Left cardiac atrium (tissue), 4 donors: ENCODE measurements around the gene MCMBP. TPM values are rescaled to one million over a fixed set of nuclear protein-coding genes. Genes with fewer than 3 reads are reported as not detected.
"Not testable (repeated sequence)": the region's sequence is repeated elsewhere in the genome, so short reads cannot be mapped to it uniquely, and the experiment has no call there.

Source experiments
- ATAC-seq, 2 donors: fragments of 200-7000 bp; cut with Tn5 transposase; one replicate each; pipeline ENCODE4 v1.9.1; 2020; ENCODE audit warnings: mild to moderate bottlenecking in 2 of 2, moderate library complexity in 2 of 2
- DNase-seq: peaks from one replicate; pipeline ENCODE4 v3.0.0-alpha.2; 2020
- intact Hi-C, 2 donors: fragments of 100-400 bp; cut with DNase I; formaldehyde crosslinking; loops; one replicate each; pipeline versions ENCODE4 v1.14.1 to v1.15.1; 2022 to 2023
- total RNA-seq, 2 donors: library from RNA; stranded (reverse); fragmentation: NEBNext Ultra II Directional; extraction: Animal tissue kit (Norgen Biotek cat#: 25700); gene quantifications; one replicate each; pipeline ENCODE4 v1.2.1, GENCODE V29; 2021
- donor health status: DM: no; HTN: yes; CAD: no.
- donor health status: DM: no; HTN: yes; CAD: no; lungs with severe emphysema.
- donor health status: DM: yes; HTN: yes; CAD: no.
- donor health status: Dilated cardiomyopathy.

The MCMBP gene
- total RNA-seq, 2 donors from 2014 or later = 27.7 to 38.0 TPM

- intact Hi-C loops = no loop called here
- ATAC-seq (no peak), DNase-seq (no peak)
These were observed 66.9 kb downstream of the MCMBP start for GRCh38 chr10:119805702-119806230.

- DNase-seq (no peak), ATAC-seq (no peak)
- intact Hi-C loops = no loop called here
These were observed 69.4 kb downstream of the MCMBP start for GRCh38 chr10:119803264-119803663.

- ATAC-seq = no peak
- intact Hi-C loops = no loop called here
- DNase-seq = no peak
These were observed 70.6 kb downstream of the MCMBP start for GRCh38 chr10:119801998-119802538.

GRCh38 chr10:119801176-119801575, 71.5 kb downstream of the MCMBP start:
- intact Hi-C loops = no loop called here
- no peak for DNase-seq
- ATAC-seq = no peak

GRCh38 chr10:119796039-119796438, 76.6 kb downstream of the MCMBP start:
- intact Hi-C loops = no loop called here
- no peak for DNase-seq
- no peak for ATAC-seq

- ATAC-seq, DNase-seq, intact Hi-C loops: not testable (repeated sequence)
These were observed 77.5 kb downstream of the MCMBP start for GRCh38 chr10:119795101-119795500.

- ATAC-seq (peak in 1 of 2 donors; percentile 44), DNase-seq (no peak)
- intact Hi-C loops = no loop called here
These were observed 86.4 kb downstream of the MCMBP start for GRCh38 chr10:119786117-119786769.

GRCh38 chr10:119784340-119785067, 88.1 kb downstream of the MCMBP start:
- intact Hi-C loops = no loop called here
- no peak for DNase-seq
- no peak for ATAC-seq

GRCh38 chr10:119783665-119784027, 89.0 kb downstream of the MCMBP start:
- intact Hi-C loops = no loop called here
- DNase-seq (no peak), ATAC-seq (no peak)

GRCh38 chr10:119782981-119783664, 89.5 kb downstream of the MCMBP start:
- intact Hi-C loops = no loop called here
- ATAC-seq = no peak
- no peak for DNase-seq

GRCh38 chr10:119781498-119781897, 91.1 kb downstream of the MCMBP start:
- intact Hi-C loops = no loop called here
- ATAC-seq = no peak
- no peak for DNase-seq

GRCh38 chr10:119780879-119781480, 91.7 kb downstream of the MCMBP start:
- ATAC-seq = no peak
- intact Hi-C loops = no loop called here
- DNase-seq = no peak

Other genes starting within 250 kb of the MCMBP start
- 100 to 1,000 TPM; 113 to 114 TPM for gene BAG3, start 221.5 kb downstream of the MCMBP start, total RNA-seq
- 1 to 10 TPM; 6.2 to 8.3 TPM for gene INPP5F, start 146.8 kb downstream of the MCMBP start, total RNA-seq
- gene SEC23IP, start 19.9 kb upstream of the MCMBP start, total RNA-seq = 10 to 100 TPM; 32.2 to 45.2 TPM